Endothelial cell of umbilical vein (primary cell): Measurements from ENCODE around the gene IGLON5. TPM values are rescaled to one million over a fixed set of nuclear protein-coding genes. Genes with fewer than 3 reads are reported as not detected.

Experiments
- BruUV-seq: library from RNA; stranded (reverse); fragments of 400-500 nt; replicated peaks from 2 replicates; lab custom pipeline; 2021; lab: Mats Ljungman, UMichigan
- CTCF ChIA-PET: fragments of 300-600, 350-600 bp; sonication (Branson Sonifier 250); formaldehyde crosslinking; loops from one replicate; lab custom pipeline; 2021; ENCODE audit warnings: antibody characterized with exemption, inconsistent platforms; lab: Charles Lee
- POLR2A ChIA-PET: fragments of 300-600, 350-600 bp; sonication (Branson Sonifier 250); formaldehyde crosslinking; loops from one replicate; lab custom pipeline; 2021; ENCODE audit warnings: antibody characterized with exemption, inconsistent platforms; lab: Charles Lee
- DNase-seq: peaks from one replicate; pipeline ENCODE4 v3.0.0-alpha.2; 2011; ENCODE audit warnings: low read depth, low spot score
- FAIRE-seq: peaks from 2 replicates; lab custom pipeline; 2011; peaks lifted over from hg19 to GRCh38; lab: Jason Lieb, UNC
- H2AFZ ChIP-seq: 2 replicates; pipeline ENCODE4 v1.6.0; 2012; ENCODE audit warnings: low read depth, low read length, control low read depth, inconsistent platforms
- H3K27ac ChIP-seq: 2 replicates; pipeline ENCODE4 v1.5.1; 2011; ENCODE audit warnings: low read depth, mild to moderate bottlenecking, control low read depth, low read length, moderate library complexity; ENCODE audit not compliant: insufficient read depth
- H3K27me3 ChIP-seq, 2 experiments: 2 replicates each; pipeline versions ENCODE4 v1.6.0 to v1.6.1; 2011; ENCODE audit warnings: low read length in 2 of 2, mixed read lengths in 1 of 2; ENCODE audit not compliant: control insufficient read depth in 2 of 2, insufficient read depth in 2 of 2
- H3K36me3 ChIP-seq, 2 experiments: 2 replicates in 1 of 2; 3 replicates in 1 of 2; pipeline ENCODE4 v1.5.1; 2011; ENCODE audit warnings: low read length in 2 of 2, mild to moderate bottlenecking in 1 of 2, moderate library complexity in 1 of 2; ENCODE audit not compliant: control insufficient read depth in 2 of 2, insufficient read depth in 2 of 2; ENCODE audit errors: extremely low read depth in 1 of 2
- H3K4me1 ChIP-seq: 3 replicates; pipeline ENCODE4 v1.5.1; 2011; ENCODE audit warnings: mild to moderate bottlenecking, low read length; ENCODE audit not compliant: control insufficient read depth, insufficient read depth; ENCODE audit errors: extremely low read depth
- H3K4me2 ChIP-seq: 2 replicates; pipeline ENCODE4 v1.6.1; 2011; ENCODE audit warnings: low read length, control low read depth, mixed read lengths; ENCODE audit not compliant: insufficient read depth
- H3K4me3 ChIP-seq, 3 experiments: fragments of 200-600 bp in 1 of 3; sonication (generic), shearing (Covaris generic) in 1 of 3; replicated peaks in 1 of 3; 2 replicates each; pipeline ENCODE4 v1.5.1; 2011 to 2016; ENCODE audit warnings: control low read depth in 3 of 3, low read length in 3 of 3, mild to moderate bottlenecking in 2 of 3, inconsistent platforms in 1 of 3, low read depth in 1 of 3, moderate library complexity in 1 of 3; ENCODE audit not compliant: insufficient read depth in 1 of 3
- H3K79me2 ChIP-seq: 2 replicates; pipeline ENCODE4 v1.6.0; 2012; ENCODE audit warnings: low read length, inconsistent platforms; ENCODE audit not compliant: control insufficient read depth, insufficient read depth
- H3K9ac ChIP-seq: replicated peaks from 2 replicates; pipeline ENCODE3; 2011; ENCODE audit warnings: low read length, control low read depth; ENCODE audit not compliant: insufficient read depth; ENCODE audit errors: extremely low read depth
- H3K9me1 ChIP-seq: replicated peaks from 3 replicates; pipeline ENCODE4 v1.6.0; 2011; ENCODE audit warnings: mild to moderate bottlenecking, low read length; ENCODE audit not compliant: control insufficient read depth, insufficient read depth; ENCODE audit errors: extremely low read depth
- H3K9me3 ChIP-seq: replicated peaks from 2 replicates; pipeline ENCODE4 v1.5.1; 2012; ENCODE audit warnings: low read length, inconsistent platforms; ENCODE audit not compliant: control insufficient read depth, insufficient read depth
- H4K20me1 ChIP-seq: replicated peaks from 2 replicates; pipeline ENCODE3; 2011; ENCODE audit warnings: mild to moderate bottlenecking, low read length; ENCODE audit not compliant: control insufficient read depth, insufficient read depth; ENCODE audit errors: extremely low read depth
- FOS ChIP-seq: IDR thresholded peaks from 2 replicates; pipeline ENCODE4 v1.6.1; 2011; ENCODE audit warnings: mild to moderate bottlenecking, low read length, moderate library complexity, borderline replicate concordance; ENCODE audit not compliant: insufficient read depth
- POLR2A ChIP-seq: IDR thresholded peaks from 2 replicates; pipeline ENCODE4 v1.6.1; 2012; ENCODE audit warnings: low read depth, mild to moderate bottlenecking, control low read depth, low read length
- dilution Hi-C: fragments of 300-500 bp; cut with MboI; formaldehyde crosslinking; loops from one replicate; pipeline ENCODE4 v1.15.0; 2019; ENCODE audit warnings: low sequenced_read_pairs; ENCODE audit not compliant: extremely low pct_ligation_motif_present
- intact Hi-C: fragments of 100-400 bp; cut with micrococcal nuclease; formaldehyde crosslinking; loops from one replicate; pipeline ENCODE4 v1.10.0; 2022
- polyA plus RNA-seq, 4 experiments: library from polyadenylated mRNA; depleted of rRNA in 3 of 4; stranded (reverse) in 3 of 4; unstranded in 1 of 4; fragments of >200 nt; gene quantifications; 2 replicates each; pipeline versions ENCODE4 v1.2.1 to v1.2.3, GENCODE V29; 2011 to 2012; ENCODE audit warnings: missing spikeins in 1 of 4
- total RNA-seq: library from RNA; stranded (reverse); gene quantifications from 2 replicates; pipeline ENCODE4 v1.2.3, GENCODE V29; 2021

IGLON5 gene
- total and polyA plus RNA-seq, 2 donors (not counting 3 experiments of a cell fraction or from before 2014, with no cell fraction given) = not detected

DNA sequence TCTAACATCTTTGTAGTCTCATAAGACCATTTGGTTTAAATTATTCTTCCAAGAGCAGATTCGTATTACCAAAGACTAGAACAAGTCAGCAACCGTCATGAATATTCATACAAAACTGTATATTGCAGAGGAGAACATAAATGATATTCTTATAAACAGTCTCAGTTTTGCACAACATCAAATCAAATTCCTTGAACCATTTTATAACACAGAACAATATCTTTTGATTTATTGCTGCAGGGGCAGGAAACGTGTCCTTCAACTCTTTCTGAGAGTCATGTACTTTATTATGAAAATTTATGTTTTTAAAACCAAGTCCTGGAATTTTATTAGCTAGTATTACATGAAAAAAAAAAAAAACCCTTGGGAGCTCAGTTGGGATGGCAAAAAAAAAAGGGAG lies 34.3 kb upstream of the IGLON5 start:
- H3K4me2 ChIP-seq = no peak overlapping the region
- H3K27ac ChIP-seq = no peak overlapping the region
- POLR2A ChIA-PET = no interaction called here
- DNase-seq (no peak), FAIRE-seq (no peak)
- no peak for TF ChIP-seq POLR2A
- CTCF ChIA-PET = no interaction called here
- dilution Hi-C loops (no loop called here), intact Hi-C loops (no loop called here)
- H2AFZ ChIP-seq = no peak overlapping the region
- no peaks in the 10 kb centered on the region for H3K9me1 ChIP-seq
- no peaks in the 10 kb centered on the region for H3K4me1 ChIP-seq
- H3K9ac ChIP-seq = no peak overlapping the region
- no peaks in the 10 kb centered on the region for H3K9me3 ChIP-seq
- no peak overlapping the region for H3K4me3 ChIP-seq
- no peaks in the 10 kb centered on the region for H4K20me1 ChIP-seq
- no peaks in the 10 kb centered on the region for H3K36me3 ChIP-seq
- no peaks in the 10 kb centered on the region for H3K79me2 ChIP-seq
- BruUV-seq = no TSS peak
- no peaks in the 10 kb centered on the region for H3K27me3 ChIP-seq

DNA sequence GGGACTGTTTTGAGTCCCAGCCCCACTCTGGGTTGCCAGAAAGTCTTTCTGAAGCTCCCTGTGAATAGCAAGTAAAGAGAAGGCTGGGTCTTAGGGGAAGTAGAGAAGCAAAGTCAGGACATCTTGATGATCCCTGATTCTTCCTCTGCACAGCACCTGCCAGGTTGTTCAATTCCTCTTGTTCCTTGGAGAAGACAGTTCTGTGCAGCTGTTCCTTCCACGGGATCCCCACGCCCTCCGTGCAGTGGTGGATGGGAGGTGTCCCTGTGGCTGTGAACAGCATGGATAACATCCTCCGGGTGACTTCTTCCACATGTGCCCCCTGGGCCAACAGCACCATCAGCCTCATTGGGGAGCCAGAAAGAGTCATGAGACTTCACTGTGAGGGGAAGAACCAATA lies 29.1 kb upstream of the IGLON5 start:
- no peak for FAIRE-seq
- no peaks in the 10 kb centered on the region for H3K36me3 ChIP-seq
- TF ChIP-seq FOS = no peak
- H2AFZ ChIP-seq = no peak overlapping the region
- H3K79me2 ChIP-seq = no peaks in the 10 kb centered on the region
- BruUV-seq = no TSS peak
- H3K9me1 ChIP-seq = no peaks in the 10 kb centered on the region
- H4K20me1 ChIP-seq = no peaks in the 10 kb centered on the region
- H3K9me3 ChIP-seq = no peaks in the 10 kb centered on the region
- H3K4me3 ChIP-seq = no peak overlapping the region
- no peak for DNase-seq
- H3K27ac ChIP-seq = no peak overlapping the region
- H3K9ac ChIP-seq = no peak overlapping the region
- ChIA-PET CTCF (interaction anchor here (1.2 kb wide), 1 partner anchor 265 kb away, joined by 3 read pairs; no protein-coding TSS in a partner anchor), POLR2A (no interaction called here)
- no peaks in the 10 kb centered on the region for H3K4me1 ChIP-seq
- intact Hi-C loops (no loop called here), dilution Hi-C loops (no loop called here)
- H3K27me3 ChIP-seq = no peaks in the 10 kb centered on the region
- no peak overlapping the region for H3K4me2 ChIP-seq
